ENCODE results near the gene KMT5B. TPM values are rescaled to one million over a fixed set of nuclear protein-coding genes. Genes with fewer than 3 reads are reported as not detected.

KMT5B gene
- total and polyA plus RNA-seq, 2 of the 13 experiments (the other 11 are each of a cell fraction or from before 2014, with no cell fraction given) = 17.6 to 23.7 TPM

DNA sequence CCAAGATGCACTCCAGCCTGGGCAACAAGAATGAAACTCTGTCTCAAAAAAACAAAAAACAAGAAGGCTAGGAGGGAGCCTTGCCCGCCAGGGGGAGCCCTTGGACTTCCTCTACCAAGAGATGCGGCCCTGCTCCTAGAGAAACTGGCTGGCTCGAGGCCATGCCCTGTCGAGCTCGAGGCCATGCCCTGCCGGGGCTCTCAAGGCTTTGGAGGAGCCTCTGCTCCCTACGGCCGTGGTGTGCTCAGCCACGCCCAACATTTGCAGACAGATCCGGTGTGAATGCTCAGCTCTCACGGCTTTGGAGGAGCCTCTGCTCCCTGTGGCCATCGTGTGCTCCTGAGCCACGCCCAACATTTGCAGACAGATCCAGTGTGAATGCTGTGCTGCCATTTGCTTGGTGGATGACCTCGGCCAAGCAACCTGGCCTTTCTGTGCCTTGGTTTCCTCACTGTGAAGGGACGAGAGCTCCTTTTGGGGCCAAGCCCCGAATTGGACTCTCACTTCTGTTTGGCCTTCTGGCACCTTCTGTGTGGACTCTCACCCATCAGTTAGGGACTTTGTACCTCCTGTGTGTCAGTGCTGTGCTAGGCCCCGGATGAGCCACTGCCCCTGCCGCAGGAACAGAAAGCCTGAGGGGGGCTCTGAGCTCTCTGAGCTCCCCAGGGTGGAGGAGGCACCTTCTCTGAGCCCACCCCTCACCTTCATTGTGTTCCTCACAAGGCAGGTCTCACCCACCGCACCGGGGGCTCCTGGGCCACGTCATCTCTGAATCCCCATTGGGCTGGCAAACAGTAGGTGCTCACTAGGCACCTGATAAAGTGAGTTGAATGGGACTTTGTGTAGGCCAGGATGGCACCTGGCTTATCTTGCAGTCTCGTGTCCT, 44.6 kb upstream of the KMT5B start (continued):
- TF ChIP-seq, protein P1, sequence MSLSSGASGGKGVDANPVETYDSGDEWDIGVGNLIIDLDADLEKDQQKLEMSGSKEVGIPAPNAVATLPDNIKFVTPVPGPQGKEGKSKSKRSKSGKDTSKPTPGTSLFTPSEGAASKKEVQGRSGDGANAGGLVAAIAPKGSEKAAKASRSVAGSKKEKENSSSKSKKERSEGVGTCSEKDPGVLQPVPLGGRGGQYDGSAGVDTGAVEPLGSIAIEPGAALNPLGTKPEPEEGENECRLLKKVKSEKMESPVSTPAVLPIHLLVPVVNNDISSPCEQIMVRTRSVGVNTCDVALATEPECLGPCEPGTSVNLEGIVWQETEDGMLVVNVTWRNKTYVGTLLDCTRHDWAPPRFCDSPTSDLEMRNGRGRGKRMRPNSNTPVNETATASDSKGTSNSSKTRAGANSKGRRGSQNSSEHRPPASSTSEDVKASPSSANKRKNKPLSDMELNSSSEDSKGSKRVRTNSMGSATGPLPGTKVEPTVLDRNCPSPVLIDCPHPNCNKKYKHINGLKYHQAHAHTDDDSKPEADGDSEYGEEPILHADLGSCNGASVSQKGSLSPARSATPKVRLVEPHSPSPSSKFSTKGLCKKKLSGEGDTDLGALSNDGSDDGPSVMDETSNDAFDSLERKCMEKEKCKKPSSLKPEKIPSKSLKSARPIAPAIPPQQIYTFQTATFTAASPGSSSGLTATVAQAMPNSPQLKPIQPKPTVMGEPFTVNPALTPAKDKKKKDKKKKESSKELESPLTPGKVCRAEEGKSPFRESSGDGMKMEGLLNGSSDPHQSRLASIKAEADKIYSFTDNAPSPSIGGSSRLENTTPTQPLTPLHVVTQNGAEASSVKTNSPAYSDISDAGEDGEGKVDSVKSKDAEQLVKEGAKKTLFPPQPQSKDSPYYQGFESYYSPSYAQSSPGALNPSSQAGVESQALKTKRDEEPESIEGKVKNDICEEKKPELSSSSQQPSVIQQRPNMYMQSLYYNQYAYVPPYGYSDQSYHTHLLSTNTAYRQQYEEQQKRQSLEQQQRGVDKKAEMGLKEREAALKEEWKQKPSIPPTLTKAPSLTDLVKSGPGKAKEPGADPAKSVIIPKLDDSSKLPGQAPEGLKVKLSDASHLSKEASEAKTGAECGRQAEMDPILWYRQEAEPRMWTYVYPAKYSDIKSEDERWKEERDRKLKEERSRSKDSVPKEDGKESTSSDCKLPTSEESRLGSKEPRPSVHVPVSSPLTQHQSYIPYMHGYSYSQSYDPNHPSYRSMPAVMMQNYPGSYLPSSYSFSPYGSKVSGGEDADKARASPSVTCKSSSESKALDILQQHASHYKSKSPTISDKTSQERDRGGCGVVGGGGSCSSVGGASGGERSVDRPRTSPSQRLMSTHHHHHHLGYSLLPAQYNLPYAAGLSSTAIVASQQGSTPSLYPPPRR (CRISPR knock-in tag; IDR thresholded peaks at IDR 0.05; ENCODE audit: borderline replicate concordance) = peak; percentile 11; the same call in 1 of the 2 replicates
- TF ChIP-seq ZNF468 (CRISPR knock-in tag; IDR thresholded peaks at IDR 0.05) = no peak
- no peak for TF ChIP-seq SP2 (CRISPR knock-in tag; IDR thresholded peaks at IDR 0.05)
- TF ChIP-seq ZNF44 (CRISPR knock-in tag; IDR thresholded peaks at IDR 0.05) = no peak
- TF ChIP-seq, protein P2, sequence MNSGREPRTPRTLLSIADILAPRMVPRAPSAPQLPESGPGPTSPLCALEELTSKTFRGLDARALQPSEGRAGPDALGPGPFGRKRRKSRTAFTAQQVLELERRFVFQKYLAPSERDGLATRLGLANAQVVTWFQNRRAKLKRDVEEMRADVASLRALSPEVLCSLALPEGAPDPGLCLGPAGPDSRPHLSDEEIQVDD (CRISPR knock-in tag; IDR thresholded peaks at IDR 0.05; ENCODE audit: borderline replicate concordance) = no peak
- peak; percentile 69; the same call in 1 of the 2 replicates for TF ChIP-seq ZNF350 (CRISPR knock-in tag; IDR thresholded peaks at IDR 0.05; ENCODE audit: borderline replicate concordance, low read depth)
- TF ChIP-seq, protein P3, sequence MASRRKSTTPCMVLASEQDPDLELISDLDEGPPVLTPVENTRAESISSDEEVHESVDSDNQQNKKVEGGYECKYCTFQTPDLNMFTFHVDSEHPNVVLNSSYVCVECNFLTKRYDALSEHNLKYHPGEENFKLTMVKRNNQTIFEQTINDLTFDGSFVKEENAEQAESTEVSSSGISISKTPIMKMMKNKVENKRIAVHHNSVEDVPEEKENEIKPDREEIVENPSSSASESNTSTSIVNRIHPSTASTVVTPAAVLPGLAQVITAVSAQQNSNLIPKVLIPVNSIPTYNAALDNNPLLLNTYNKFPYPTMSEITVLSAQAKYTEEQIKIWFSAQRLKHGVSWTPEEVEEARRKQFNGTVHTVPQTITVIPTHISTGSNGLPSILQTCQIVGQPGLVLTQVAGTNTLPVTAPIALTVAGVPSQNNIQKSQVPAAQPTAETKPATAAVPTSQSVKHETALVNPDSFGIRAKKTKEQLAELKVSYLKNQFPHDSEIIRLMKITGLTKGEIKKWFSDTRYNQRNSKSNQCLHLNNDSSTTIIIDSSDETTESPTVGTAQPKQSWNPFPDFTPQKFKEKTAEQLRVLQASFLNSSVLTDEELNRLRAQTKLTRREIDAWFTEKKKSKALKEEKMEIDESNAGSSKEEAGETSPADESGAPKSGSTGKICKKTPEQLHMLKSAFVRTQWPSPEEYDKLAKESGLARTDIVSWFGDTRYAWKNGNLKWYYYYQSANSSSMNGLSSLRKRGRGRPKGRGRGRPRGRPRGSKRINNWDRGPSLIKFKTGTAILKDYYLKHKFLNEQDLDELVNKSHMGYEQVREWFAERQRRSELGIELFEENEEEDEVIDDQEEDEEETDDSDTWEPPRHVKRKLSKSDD (CRISPR knock-in tag; IDR thresholded peaks at IDR 0.05; ENCODE audit: low read depth) = no peak
- peak; percentile 24; the same call in 1 of the 2 replicates for TF ChIP-seq SALL2 (CRISPR knock-in tag; IDR thresholded peaks at IDR 0.05)
- TF ChIP-seq, protein P4, sequence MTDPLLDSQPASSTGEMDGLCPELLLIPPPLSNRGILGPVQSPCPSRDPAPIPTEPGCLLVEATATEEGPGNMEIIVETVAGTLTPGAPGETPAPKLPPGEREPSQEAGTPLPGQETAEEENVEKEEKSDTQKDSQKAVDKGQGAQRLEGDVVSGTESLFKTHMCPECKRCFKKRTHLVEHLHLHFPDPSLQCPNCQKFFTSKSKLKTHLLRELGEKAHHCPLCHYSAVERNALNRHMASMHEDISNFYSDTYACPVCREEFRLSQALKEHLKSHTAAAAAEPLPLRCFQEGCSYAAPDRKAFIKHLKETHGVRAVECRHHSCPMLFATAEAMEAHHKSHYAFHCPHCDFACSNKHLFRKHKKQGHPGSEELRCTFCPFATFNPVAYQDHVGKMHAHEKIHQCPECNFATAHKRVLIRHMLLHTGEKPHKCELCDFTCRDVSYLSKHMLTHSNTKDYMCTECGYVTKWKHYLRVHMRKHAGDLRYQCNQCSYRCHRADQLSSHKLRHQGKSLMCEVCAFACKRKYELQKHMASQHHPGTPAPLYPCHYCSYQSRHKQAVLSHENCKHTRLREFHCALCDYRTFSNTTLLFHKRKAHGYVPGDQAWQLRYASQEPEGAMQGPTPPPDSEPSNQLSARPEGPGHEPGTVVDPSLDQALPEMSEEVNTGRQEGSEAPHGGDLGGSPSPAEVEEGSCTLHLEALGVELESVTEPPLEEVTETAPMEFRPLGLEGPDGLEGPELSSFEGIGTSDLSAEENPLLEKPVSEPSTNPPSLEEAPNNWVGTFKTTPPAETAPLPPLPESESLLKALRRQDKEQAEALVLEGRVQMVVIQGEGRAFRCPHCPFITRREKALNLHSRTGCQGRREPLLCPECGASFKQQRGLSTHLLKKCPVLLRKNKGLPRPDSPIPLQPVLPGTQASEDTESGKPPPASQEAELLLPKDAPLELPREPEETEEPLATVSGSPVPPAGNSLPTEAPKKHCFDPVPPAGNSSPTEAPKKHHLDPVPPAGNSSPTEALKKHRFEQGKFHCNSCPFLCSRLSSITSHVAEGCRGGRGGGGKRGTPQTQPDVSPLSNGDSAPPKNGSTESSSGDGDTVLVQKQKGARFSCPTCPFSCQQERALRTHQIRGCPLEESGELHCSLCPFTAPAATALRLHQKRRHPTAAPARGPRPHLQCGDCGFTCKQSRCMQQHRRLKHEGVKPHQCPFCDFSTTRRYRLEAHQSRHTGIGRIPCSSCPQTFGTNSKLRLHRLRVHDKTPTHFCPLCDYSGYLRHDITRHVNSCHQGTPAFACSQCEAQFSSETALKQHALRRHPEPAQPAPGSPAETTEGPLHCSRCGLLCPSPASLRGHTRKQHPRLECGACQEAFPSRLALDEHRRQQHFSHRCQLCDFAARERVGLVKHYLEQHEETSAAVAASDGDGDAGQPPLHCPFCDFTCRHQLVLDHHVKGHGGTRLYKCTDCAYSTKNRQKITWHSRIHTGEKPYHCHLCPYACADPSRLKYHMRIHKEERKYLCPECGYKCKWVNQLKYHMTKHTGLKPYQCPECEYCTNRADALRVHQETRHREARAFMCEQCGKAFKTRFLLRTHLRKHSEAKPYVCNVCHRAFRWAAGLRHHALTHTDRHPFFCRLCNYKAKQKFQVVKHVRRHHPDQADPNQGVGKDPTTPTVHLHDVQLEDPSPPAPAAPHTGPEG (CRISPR knock-in tag; IDR thresholded peaks at IDR 0.05) = peak; percentile 61; the same call in 1 of the 2 replicates
- TF ChIP-seq YEATS4 (CRISPR knock-in tag; IDR thresholded peaks at IDR 0.05; ENCODE audit: borderline replicate concordance) = peak; percentile 53; the same call in 1 of the 2 replicates
- 0 out of 2 replicates have a peak, but pooled peaks have one; percentile 33 for TF ChIP-seq ARNT2 (CRISPR knock-in tag; IDR thresholded peaks at IDR 0.05; ENCODE audit: low read depth)

Data from HepG2 (cell line).